Activated CD4-positive, alpha-beta T cell treated with anti-CD3 and anti-CD28 coated beads for 4 hours (primary cell): Measurements from ENCODE around the gene FUT8.
"Not testable (repeated sequence)": the region's sequence is repeated elsewhere in the genome, so short reads cannot be mapped to it uniquely, and the experiment has no call there.

Experiments
- DNase-seq, 2 donors: peaks; one replicate each; pipeline ENCODE4 v3.0.0-alpha.2; 2020

The FUT8 gene

DNA sequence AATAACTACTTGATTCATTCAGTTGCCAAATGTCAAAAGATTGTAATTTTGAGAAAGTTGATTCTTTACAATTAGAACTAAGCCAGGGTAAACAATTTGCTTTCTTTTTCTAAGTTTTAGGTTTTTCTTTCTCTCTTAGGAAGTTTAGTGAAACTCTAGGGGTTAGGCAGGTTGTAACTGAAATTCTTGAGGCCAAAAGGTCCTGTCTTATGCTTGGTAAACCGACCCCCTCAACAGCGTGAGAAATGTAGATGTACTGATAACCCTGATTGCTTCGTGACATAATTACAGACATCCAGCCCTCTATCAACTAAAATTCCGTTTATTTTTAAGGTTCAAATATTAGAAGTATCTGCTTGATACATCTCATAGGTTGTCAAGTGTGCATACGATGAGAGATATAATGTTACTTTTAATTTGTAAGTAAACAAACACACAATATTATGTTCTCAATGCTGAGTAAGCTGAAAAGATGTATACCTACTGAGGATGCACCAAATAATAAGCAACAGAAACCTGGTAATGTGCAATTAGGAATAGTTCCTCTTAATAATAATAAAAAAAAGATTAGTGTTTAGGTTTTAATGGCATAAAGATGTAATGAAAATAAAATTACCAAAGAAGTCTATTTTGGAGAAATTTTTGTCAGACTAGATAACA, 7.2 kb downstream of the FUT8 start:
- no peak for DNase-seq

DNA sequence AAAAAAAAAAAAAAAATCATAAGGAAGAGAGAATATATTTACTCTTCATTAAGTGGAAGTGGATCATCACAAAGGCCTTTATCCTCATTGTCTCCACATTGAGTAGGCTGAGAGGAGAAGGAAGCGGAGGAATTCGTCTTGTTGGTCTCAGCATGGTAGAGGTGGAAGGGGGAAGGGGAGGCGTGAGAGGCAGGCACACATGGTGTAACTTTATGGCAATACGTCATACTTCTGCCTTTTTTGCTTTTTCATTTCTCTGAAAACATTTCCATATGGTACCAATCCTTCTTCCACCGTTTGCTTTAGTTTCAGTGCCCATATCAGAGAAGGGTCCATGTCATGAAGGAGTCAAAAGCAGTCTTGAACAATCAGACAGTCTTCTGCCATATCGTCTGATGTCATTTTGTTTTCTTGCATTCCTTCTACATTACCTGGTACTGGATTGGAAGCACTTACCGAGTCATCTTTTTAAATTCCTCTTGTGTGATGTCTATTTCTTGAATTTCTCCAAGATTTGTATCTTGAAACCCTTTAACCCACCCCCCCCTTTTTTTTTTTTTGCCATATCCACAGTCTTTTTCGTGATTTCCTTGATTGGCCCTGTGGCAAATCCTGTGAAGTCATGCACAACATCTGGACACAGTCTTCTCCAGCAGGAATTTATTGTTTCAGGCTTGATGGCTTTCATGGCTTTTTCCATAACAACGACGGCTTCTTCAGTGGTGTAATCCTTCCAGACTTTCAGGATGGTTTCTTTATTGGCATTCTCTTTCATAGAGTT, 8.9 kb downstream of the FUT8 start:
- no peak for DNase-seq

DNA sequence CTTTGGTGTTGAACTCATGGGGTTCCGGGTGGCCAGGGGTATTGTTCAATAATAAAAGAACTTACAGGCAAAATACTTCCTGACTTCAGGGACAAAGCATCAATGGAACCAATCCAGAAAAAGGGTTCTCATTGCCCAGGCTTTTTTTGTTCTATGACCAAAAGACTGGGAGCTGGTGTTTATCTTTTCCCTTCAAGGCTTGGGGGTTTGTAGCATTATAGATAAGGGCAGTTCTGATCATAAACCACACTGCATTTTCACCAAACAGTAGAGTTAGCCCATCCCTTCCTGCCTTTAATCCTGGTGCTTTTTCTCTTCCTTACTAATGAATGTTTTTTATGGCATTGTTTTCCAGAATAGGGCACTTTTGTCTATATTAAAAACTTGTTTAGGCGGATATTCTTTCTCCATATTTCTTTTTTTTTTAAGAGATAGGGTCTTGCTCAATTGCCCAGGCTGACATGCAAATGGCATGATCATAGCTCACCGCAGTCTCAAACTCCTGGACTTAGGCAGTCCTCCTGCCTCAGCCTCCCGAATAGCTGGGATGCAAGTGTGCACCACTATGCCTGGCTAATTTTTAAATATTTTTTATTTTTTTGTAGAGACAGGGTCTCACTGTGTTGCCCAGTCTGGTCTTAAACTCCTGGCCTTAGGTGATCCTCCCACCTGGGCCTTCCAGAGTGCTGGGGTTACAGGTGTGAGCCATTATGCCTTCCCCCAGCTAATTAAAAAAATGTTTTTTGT, 9.7 kb downstream of the FUT8 start:
- no peak for DNase-seq

DNA sequence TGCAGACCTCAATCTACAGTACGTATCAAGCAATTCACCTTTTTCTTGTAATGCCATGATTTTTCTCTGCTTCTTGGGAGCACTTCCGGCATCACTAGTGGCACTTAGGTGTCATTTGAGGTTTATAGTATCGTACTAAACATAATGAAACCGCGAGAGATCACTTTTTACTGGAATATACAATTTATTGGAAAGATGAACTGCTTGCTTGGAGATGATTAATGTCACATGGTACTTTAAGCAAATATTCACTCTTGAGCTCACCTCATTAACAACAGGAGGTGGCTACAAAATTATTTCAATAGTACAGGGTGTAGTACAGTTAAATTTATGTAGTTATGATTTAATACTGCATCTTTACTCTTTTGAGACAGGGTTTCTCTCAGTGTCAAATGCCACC, 11.5 kb downstream of the FUT8 start:
- DNase-seq, result no peak

DNA sequence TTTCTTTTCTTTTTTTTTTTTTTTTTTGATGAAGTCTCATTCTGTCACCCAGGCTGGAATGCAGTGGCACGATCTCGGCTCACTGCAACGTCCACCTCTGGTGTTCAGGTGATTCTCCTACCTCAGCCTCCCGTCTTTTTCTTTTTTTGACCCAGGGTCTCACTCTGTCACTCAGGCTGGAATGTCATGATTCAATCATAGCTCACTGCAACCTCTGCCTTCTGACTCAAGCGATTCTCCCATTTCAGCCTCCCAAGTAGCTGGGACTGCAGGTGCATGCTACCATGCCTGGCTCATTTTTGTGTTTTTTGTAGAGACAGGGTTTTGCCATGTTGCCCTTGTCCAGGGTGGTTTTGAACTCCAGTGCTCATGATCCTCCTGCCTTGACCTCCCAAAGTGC, 12.0 kb downstream of the FUT8 start:
- no peak for DNase-seq

DNA sequence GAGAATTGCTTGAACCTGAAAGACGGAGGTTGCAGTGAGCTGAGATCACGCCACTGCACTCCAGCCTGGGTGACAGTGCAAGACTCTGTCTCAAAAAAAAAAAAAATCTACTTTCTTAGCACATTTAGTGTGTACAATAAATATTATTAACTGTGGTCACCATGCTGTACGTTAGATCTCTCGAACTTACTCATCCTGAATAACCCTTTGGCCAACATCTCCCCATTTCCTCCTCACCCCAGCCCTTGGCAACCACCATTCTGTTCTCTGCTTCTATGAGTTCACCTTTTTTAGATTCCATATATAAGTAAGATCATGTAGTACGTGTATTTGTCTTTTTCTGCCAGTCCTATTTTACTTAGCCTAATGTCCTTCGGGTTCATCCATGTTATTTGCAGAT, 13.4 kb downstream of the FUT8 start:
- DNase-seq, result no peak

DNA sequence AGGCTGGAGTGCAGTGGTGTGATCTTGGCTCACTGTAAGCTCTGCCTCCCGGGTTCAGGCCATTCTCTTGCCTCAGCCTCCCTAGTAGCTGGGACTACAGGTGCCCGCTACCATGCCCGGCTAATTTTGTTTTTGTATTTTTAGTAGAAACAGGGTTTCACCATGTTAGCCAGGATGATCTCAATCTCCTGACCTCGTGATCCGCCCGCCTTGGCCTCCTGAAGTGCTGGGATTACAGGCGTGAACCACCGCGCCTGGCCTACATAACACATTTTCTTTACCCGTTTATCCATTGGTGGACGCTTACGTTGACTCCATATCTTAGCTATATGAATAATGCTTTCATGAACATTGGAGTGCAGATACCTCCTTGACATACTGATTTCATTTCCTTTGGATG, 14.4 kb downstream of the FUT8 start:
- DNase-seq, result not testable (repeated sequence)

DNA sequence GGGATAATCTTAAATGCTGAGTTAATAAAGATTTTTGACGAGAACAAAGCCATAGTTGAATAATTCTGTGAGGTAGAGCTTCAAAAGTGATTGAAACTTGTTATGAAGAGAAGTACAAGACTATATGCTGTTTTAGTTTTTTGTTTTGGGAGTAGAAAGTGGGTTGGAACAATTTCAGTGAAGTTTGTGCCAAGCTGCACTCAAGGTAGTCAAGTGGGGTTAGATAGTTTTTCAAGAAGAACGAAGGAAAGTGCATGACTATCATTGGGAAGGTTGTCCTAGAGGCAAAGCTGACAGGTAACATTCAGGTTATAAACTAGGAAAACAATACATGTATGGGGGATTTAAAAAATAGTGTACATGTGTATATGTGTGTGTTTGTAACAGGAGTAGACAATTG, 16.2 kb downstream of the FUT8 start:
- no peak for DNase-seq

DNA sequence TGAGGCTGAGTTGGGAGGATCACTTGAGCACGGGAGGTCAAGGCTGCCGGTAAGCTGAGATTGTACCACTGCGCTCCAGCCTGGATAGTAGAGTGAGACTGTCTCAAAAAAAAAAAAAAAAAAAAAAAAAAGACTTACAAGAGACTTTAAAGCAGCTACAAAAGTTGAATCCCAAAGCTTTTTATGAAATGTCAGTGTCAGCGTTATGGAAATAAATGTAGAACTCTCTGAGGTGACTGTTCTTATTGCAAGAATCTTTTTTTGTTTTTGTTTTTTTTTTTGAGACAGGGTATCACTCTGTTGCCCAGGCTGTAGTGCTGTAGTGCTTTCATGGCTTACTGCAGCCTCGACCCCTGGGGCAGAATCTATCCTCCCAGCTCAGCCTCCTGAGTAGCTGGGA, 17.2 kb downstream of the FUT8 start:
- no peak for DNase-seq

DNA sequence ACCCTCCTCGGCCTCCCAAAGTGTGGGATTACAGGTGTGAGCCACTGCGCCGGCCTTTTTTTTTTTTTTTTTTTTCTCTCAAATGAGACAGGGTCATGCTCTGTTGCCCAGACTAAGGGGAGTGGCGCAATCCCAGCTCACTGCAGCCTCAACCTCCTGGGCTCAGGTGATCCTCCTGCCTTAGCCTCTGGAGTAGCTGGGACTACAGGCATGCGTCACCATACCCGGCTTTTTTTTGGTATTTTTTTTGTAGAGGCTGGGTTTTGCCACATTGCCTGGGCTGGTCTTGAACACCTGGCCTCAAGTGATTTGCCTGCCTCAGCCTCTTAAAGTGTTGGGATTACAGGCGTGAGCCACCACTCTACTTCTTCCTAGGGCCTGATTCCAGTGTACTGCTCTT, 18.7 kb downstream of the FUT8 start:
- DNase-seq, result no peak

DNA sequence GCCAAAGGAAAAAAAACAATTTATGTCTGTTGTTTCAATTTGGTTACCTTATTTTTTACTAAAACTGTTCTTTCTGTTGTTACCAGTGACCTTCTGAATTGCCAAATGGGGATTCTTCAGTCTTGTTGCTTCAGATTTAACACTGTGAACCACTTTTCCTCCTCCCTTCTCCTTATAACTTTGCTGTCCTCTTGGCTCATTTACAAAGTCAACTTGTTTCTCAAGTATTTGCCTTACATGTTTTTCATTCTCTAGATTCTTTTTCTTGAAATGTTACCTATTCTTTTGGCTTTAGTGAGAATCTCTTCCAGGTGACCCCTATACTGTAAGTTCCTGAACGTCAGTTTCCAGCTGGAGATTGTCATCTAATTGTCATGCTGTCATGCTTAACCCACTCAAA, 19.4 kb downstream of the FUT8 start:
- DNase-seq, result no peak

DNA sequence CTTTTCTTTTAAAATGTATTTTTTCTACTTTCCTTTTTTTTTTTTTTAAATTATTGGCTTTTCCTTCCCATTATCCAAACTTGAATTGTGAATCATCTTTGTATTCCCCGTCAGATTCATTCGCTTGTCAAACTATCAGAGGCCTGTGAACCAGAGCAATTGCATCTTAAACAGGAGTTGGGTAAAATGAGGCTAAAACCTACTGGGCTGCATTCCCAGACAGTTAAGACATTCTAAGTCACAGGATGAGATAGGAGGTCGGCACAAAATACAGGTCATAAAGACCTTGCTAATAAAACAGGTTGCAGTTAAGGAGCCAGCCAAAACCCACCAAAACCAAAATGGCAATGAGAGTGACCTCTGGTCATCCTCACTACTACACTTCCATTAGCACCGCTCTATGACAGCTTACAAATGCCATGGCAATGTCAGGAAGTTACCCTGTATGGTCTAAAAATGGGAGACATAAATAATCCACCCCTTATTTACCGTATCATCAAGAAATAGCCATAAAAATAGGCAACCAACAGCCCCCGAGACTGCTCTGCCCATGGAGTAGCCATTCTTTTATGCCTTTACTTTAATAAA, 19.9 kb downstream of the FUT8 start:
- DNase-seq, result no peak

DNA sequence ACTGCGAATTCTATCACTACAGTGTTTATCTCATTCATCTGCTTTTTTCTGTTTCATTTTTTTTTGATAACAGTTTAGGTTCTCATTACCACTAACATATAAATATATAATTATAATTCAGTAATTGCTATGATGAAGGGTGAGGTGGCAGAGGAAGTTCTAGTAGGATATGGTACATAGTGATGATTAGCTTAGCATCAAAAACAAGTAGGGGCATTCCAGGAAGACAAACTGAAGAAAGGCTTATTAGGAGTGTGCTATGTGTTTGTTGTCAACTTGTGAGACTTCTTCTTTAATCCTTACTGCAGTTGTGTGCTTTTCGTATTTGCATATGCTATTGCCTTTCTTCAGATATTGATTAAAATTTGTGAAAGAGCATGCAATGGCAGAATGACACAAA, 20.6 kb downstream of the FUT8 start:
- DNase-seq, result no peak

DNA sequence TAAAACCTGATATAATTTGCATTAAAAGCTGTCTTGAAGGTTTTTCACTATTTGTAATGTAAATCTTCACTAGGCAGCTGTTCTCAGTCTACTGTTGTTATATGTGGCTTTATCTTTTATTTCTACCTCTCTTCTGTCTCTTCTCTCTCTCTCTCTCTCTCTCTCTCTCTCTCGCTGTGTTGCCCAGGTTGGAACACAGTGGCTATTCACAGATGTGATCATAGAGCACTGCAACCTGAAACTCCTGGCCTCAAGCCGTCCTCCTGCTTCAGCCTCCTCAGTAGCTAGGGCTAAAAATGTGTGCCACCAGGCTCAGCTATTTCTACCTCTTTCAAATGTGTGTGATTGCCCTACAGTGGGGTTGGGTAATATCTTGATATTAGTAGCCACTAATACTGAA, 21.1 kb downstream of the FUT8 start:
- no peak for DNase-seq

DNA sequence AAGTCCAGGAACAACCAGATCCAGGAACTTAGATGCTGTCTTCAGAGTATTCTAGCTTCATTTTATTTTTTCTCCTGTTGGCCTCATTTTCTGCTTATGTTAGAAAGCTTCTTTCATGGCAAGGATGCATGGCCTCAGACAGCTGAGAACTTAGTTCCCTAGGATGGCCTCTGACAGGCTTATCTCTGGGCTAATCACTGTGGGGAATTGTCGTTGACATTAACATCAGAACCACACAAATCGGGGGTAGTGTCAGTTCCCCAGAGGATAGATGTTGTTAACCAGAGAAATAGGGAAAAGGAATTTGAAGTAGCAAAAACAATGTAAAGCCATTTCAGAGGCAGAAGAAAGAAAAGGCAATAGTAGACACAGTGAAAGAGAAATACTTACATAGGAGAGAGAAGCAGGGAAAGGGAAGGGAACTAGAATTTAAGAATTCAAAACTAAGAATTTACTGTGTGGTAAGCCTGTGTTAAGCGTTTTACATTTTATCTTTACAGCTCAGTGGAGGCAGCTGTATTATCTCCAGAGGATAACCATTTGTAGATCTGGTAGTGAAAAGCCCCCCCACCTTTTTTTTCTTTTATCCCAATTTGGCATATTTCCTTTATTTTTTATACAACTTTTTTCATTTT, 21.8 kb downstream of the FUT8 start:
- DNase-seq, result no peak

DNA sequence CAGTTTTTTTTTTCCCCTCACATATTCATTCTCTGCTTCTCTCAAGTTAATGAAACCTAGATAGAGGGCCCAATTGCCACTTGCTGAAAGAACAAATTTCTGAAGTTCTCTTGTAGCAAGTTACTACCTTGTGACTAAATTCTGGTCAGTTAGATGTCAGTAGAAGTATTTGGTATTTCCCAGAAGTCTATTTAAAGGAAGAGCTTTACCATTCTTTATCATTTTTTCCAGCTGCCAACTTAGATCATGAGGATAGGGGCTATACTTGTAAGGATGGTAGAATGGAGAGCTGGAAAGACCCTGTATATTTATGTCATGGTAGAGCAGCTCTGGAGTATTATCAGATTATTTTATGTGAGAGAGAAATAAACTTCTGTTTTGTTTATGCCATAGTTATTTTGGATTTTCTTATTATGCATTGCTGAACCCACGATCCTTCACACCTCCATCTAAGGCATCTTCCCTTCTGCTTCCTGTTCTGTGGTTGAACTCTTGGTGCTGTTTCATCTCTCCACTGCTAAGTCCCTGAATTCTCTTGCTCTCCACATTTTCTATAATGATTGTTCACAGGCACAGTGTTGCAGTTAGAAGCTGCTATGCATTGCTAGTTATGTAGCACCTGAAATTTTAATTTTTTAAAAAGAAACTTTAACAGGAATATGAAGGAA, 25.9 kb downstream of the FUT8 start:
- no peak for DNase-seq

DNA sequence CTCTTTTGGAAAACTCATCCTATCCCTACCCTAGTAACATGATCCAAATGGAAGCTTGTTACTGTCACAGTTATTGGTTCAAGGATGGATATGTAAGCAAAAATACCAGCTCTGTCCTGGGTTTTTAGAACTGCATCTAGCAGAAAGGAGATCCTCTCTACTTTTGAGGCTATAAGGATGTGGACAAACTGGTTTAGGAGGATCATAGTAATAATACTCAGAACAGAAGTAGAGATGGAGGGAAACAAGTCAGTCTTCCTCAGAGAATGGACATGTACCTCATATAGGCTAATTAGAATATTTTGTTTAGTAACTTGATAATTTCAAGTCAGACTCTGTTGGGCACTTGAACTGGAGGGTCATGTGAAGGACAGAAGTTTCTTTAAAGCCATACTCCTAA, 26.6 kb downstream of the FUT8 start:
- DNase-seq, result no peak

DNA sequence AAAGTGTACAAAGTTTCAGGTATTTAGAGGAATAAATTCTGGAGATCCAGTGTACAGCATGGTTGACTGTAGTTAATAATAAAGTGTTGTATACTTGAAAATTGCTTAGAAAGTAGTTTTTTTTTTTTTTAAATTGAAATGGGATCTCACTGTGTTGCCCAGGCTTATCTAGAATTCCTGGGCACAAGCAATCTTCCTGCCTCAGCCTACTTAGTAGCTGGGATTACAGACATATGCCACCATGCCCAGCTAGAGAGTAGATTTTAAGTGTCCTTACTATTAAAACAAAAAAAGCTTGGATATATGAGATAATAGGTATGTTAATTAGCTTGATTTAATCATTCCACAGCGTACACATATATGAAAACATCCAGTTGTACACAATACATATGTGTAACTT, 27.7 kb downstream of the FUT8 start:
- DNase-seq, result no peak

DNA sequence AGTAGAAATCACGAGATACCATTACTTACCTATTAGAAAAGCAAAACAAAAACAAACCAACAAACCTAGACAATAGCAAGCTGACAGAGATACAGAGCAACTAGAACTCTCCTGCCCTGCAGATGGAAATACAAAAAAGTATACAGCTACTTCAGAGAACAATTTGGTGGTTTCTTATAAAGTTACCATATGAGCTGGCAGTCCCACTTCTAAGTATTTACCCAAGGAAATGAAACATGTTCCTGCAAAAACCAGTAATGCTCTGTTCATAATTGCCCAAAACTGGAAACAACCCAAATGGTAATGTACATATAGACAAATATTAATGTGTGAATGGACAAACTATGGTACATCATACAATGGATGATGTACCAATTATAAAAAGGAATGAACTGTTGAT, 31.7 kb downstream of the FUT8 start:
- no peak for DNase-seq

DNA sequence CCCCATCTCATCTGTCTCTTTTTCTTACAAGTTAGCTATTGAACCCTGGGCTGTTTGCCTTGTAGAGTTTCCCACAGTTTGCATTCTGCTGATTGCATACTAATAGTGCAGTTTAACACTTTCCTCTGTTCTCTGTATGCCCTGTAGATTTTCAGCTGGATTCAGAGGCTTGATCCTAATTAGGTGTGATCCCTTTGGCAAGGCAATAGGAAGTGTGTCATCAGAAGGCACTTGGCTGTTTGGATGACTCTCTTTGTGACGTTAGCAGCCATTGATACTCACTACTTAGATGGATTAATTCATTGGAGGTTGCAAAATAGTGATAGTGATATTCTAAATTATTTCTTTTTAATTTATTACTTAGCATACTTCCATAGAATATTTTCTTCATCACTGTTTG, 33.6 kb downstream of the FUT8 start:
- no peak for DNase-seq

DNA sequence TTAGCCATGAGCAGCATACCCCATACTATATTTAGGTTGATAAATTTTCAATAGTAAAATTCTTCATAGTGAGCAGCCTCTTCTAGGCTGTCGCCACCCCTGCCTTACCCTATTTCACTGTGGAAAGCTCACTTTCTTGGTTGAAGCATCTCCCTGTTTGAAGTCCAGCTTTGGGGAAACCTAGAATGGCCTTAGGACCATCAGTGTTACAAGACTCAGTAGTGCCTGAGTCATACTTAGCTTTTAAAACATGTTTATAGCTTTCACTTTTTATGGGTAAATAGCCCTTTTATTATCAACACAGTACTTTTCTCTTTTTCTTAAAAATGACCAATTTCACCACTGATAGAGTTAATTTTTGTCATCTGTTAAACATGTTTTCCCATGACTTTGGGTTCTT, 37.1 kb downstream of the FUT8 start:
- no peak for DNase-seq

DNA sequence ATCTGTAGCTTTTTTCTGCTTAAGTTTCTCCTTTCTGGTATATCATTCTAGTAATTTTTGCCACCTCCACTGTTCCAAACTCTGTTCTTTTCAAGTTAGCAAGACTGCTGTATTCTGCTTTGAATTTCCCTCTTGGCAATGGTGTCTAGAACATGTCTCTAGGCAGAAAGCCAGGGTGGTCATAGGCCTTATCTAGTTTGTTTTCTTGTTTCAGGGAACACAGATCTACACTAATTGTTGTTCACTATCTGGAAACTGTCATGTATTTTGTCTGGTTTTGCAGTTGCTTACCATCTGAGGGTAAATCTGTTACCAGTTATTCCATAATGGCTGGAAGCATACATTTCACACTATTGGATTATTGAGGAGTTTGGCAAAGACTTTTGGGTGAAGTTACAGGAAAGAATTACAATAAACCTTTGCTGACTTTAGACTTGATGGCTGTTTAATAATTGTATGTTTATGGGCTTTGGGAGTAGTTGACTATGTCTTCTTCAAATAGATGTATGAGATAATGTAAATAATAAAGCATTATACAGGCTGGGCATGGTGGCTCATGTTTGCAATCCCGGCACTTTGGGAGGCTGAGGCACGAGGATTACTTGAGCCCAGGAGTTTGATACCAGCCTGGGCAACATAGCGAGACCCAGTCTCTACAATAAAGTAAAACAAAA, 41.4 kb downstream of the FUT8 start:
- no peak for DNase-seq
